MM.1S (cell line): ENCODE results near the gene MSL1.

Source experiments
- DNase-seq: peaks from one replicate; pipeline ENCODE4 v3.0.0-alpha.2; 2015
- H2AFZ ChIP-seq: fragments of 300-600 bp; sonication (generic); 2 replicates; pipeline ENCODE4 v1.6.0; 2016; ENCODE audit warnings: antibody characterized with exemption, low read length
- H3F3A ChIP-seq: fragments of 300-600 bp; sonication (generic); 2 replicates; pipeline ENCODE4 v1.6.1; 2016; ENCODE audit warnings: mild to moderate bottlenecking, antibody characterized with exemption, low read length, moderate library complexity, mixed read lengths; ENCODE audit not compliant: insufficient read depth
- H3K27ac ChIP-seq: fragments of 300-600 bp; sonication (generic); 2 replicates; pipeline ENCODE4 v1.5.1; 2016; ENCODE audit warnings: mild to moderate bottlenecking, low read length
- H3K27me3 ChIP-seq: fragments of 300-600 bp; sonication (generic); replicated peaks from 2 replicates; pipeline ENCODE4 v1.6.0; 2016; ENCODE audit warnings: low read length; ENCODE audit not compliant: insufficient read depth
- H3K36me3 ChIP-seq: fragments of 300-600 bp; sonication (generic); replicated peaks from 2 replicates; pipeline ENCODE4 v1.6.1; 2016; ENCODE audit warnings: mild to moderate bottlenecking, low read length, mixed read lengths; ENCODE audit not compliant: insufficient read depth
- H3K4me1 ChIP-seq: fragments of 300-600 bp; sonication (generic); 2 replicates; pipeline ENCODE4 v1.6.1; 2016; ENCODE audit warnings: low read length, mixed read lengths
- H3K4me2 ChIP-seq: fragments of 300-600 bp; sonication (generic); 2 replicates; pipeline ENCODE4 v1.6.0; 2016; ENCODE audit warnings: low read depth, low read length
- H3K4me3 ChIP-seq: fragments of 300-600 bp; sonication (generic); 2 replicates; pipeline ENCODE4 v1.5.1; 2016; ENCODE audit warnings: low read length, mixed read lengths
- H3K79me2 ChIP-seq: fragments of 300-600 bp; sonication (generic); 2 replicates; pipeline ENCODE4 v1.6.1; 2016; ENCODE audit warnings: mixed run types, low read length, mixed read lengths
- H3K9ac ChIP-seq: fragments of 300-600 bp; sonication (generic); 2 replicates; pipeline ENCODE4 v1.6.1; 2016; ENCODE audit warnings: low read length, mixed read lengths
- H3K9me2 ChIP-seq: fragments of 300-600 bp; sonication (generic); replicated peaks from 2 replicates; pipeline ENCODE4 v1.6.1; 2016; ENCODE audit warnings: mild to moderate bottlenecking, low read length, mixed read lengths; ENCODE audit not compliant: insufficient read depth
- H3K9me3 ChIP-seq: fragments of 300-600 bp; sonication (generic); replicated peaks from 2 replicates; pipeline ENCODE4 v1.6.1; 2016; ENCODE audit warnings: mild to moderate bottlenecking, low read length, mixed read lengths; ENCODE audit not compliant: insufficient read depth
- H4K20me1 ChIP-seq: fragments of 300-600 bp; sonication (generic); 2 replicates; pipeline ENCODE4 v1.6.1; 2016; ENCODE audit warnings: mild to moderate bottlenecking, low read length, moderate library complexity, mixed read lengths; ENCODE audit not compliant: insufficient read depth
- EZH2 ChIP-seq: fragments of 300-600 bp; sonication (generic); optimal IDR thresholded peaks from 2 replicates; pipeline ENCODE3; 2017; ENCODE audit warnings: low read depth, mild to moderate bottlenecking, antibody characterized with exemption, low read length, mixed read lengths
- EZH2phosphoT487 ChIP-seq: fragments of 300-600 bp; sonication (generic); IDR thresholded peaks from 2 replicates; pipeline ENCODE4 v1.6.1; 2018; ENCODE audit warnings: antibody characterized with exemption, low read length
- TF ChIP-seq, protein P1 (sequence below): fragments of 300-600 bp; sonication (generic); IDR thresholded peaks from 2 replicates; pipeline ENCODE4 v1.5.1; 2016; ENCODE audit warnings: antibody characterized with exemption, low read length, mixed read lengths

MSL1 gene

DNA sequence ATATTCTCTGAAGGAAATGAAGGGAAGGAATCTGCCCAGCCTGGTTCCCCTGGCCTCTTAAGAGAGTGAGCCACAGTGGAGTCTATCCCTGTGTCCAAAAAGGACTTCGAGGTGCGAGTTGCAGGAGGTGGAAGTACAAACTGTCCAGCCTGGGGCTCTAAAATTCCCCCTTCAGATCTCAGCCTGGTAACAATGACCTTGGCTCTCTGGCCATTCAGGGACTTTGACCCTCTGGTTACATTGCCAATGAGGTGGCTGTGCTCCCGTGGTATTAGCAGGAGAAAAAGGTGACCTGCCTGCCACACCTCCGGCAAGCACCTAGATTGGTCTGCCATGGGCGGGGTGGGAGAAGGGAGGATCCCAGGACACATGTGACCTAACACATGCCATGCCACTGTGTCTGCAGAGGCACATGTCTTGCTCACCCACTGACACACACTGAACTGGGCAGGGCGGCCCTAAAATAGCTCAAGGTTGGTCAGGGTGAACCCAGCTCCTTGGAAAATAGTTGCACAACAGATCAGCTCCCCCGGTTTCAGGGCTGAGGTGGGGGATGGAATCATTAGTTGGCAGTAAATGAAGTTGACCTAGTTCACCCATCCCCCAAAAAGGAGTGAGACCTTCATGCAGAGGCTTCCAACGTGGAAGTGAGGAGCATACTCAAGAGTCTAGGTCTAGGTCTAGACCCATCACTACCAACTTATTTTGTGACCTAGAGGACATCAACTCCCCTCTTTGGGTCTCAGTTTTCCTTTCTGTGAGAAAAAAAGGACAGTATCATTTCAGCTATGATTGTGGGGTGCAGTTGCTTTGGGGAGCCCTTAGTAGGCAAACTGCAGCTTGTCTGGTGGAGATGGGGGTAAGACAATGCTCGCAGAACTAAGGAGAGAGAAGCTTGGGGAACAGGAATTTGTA lies 23.6 kb upstream of the MSL1 start:
- Histone ChIP-seq H4K20me1 (no peaks in the 10 kb centered on the region), H3K4me3 (peak overlapping the region; percentile 35), H3K27ac (peak overlapping the region; percentile 78), H3K9me2 (no peaks in the 10 kb centered on the region), H3K4me2 (peak overlapping the region; percentile 86), H3K27me3 (no peaks in the 10 kb centered on the region), H3K4me1 (peaks cover 53% of the 10 kb centered on the region), H3K79me2 (peaks cover 39% of the 10 kb centered on the region), H3K9me3 (no peaks in the 10 kb centered on the region), H3F3A (peaks cover 53% of the 10 kb centered on the region), H3K9ac (peak overlapping the region; percentile 41), H3K36me3 (no peaks in the 10 kb centered on the region), H2AFZ (peak overlapping the region; percentile 5; the same call in 1 of the 2 replicates)
- DNase-seq: peak; percentile 38
- no peak for TF ChIP-seq EZH2
- TF ChIP-seq, protein P1, sequence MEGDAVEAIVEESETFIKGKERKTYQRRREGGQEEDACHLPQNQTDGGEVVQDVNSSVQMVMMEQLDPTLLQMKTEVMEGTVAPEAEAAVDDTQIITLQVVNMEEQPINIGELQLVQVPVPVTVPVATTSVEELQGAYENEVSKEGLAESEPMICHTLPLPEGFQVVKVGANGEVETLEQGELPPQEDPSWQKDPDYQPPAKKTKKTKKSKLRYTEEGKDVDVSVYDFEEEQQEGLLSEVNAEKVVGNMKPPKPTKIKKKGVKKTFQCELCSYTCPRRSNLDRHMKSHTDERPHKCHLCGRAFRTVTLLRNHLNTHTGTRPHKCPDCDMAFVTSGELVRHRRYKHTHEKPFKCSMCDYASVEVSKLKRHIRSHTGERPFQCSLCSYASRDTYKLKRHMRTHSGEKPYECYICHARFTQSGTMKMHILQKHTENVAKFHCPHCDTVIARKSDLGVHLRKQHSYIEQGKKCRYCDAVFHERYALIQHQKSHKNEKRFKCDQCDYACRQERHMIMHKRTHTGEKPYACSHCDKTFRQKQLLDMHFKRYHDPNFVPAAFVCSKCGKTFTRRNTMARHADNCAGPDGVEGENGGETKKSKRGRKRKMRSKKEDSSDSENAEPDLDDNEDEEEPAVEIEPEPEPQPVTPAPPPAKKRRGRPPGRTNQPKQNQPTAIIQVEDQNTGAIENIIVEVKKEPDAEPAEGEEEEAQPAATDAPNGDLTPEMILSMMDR: no peak
- TF ChIP-seq EZH2phosphoT487: no peak

DNA sequence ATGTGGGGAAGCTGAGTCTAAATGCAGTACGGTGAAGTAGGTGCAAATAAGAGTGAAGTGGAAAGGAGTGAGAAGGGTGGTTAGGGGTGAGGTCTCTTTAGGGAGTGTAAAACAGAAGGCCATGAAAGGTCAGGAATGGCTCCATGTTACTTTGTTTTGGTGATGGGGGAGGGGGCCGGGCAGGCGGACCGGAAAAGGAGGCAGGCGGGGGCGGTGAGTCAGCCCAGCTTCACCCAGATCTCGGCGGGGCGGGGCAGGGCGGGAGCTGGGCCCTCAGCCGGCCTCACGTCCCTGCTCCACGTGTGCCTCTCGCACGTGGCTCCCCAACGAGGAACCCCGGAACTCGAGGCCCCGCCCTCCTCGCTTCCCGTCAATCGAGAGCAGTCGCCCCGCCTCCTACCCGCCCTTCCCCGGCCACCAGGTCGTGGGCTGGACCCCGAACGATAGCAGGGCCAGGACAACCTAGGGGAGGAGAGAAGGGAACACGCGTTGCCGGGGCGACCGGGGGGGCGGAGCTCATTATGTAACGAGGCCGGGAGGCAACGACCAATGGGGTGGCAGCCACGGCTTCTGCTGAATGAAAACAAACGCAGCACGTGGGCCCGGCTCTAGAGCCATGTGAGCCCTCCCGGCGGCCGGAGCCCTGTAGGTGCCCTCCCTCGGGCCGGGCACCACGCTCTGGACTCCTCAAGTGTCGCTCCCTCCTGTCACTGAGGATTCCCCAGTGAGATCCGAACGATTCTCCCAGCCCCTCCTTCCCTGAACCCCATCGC lies 22.7 kb upstream of the MSL1 start:
- H3K4me3 ChIP-seq: peak overlapping the region; percentile 92
- H3K27ac ChIP-seq: peak overlapping the region; percentile 78
- peak overlapping the region; percentile 99 for H3K4me2 ChIP-seq
- no peaks in the 10 kb centered on the region for H3K9me2 ChIP-seq
- no peaks in the 10 kb centered on the region for H4K20me1 ChIP-seq
- TF ChIP-seq EZH2 (no peak), EZH2phosphoT487 (no peak)
- TF ChIP-seq, protein P1: no peak
- peak overlapping the region; percentile 81 for H3K9ac ChIP-seq
- no peaks in the 10 kb centered on the region for H3K9me3 ChIP-seq
- peak; percentile 99 for DNase-seq
- peaks cover 39% of the 10 kb centered on the region for H3K79me2 ChIP-seq
- H3K36me3 ChIP-seq: no peaks in the 10 kb centered on the region
- H3K27me3 ChIP-seq: no peaks in the 10 kb centered on the region
- H3K4me1 ChIP-seq: peaks cover 60% of the 10 kb centered on the region
- H2AFZ ChIP-seq: peak overlapping the region; percentile 5; the same call in 1 of the 2 replicates
- H3F3A ChIP-seq: peaks cover 61% of the 10 kb centered on the region

DNA sequence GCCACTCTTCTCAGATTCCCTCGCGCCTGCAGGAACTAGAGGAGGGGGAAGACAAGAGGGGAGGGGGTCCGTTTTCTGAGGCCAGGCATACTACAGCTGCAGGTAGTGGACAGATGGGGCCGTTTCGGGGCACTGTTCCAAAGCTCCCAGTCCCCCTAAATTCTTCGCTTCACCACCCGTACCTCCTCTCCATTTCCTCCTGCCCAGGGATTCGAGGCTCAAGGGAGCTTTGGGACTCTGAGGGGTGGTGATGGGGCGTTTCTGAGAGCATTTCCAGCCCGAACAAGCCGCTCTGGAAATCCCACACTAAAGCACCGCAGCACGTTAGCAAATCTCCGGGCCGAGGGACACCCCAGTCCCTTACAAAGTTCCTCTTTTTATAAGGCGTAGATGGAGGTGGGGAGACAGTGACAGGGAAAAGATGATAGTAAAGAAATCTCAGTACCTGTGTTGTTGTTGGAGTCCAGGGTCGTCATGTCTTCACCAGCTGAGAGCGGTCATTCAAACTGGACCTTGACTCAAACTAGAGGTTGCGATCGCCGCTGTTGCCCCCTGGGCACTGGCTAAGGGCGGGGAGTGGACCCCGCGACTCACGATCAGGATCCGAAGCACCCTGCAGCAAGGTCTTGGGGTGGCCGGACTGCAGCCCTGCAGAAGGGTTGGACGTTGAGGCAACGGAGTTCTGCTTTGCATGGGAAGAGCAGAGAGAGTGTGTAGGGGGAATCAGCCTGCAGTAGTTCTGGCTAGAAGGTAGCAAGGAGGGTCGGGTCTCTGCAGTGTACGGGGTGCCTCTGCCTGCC lies 22.0 kb upstream of the MSL1 start:
- Histone ChIP-seq H2AFZ (peak overlapping the region; percentile 67), H3K27ac (peak overlapping the region; percentile 78; the same call in 1 of the 2 replicates), H4K20me1 (no peaks in the 10 kb centered on the region), H3K9ac (peak overlapping the region; percentile 81), H3K27me3 (no peaks in the 10 kb centered on the region), H3K9me3 (no peaks in the 10 kb centered on the region), H3K36me3 (no peaks in the 10 kb centered on the region), H3K4me1 (peaks cover 68% of the 10 kb centered on the region), H3K4me2 (peak overlapping the region; percentile 99), H3F3A (peaks cover 69% of the 10 kb centered on the region), H3K9me2 (no peaks in the 10 kb centered on the region), H3K4me3 (peak overlapping the region; percentile 92), H3K79me2 (peaks cover 39% of the 10 kb centered on the region)
- no peak for TF ChIP-seq EZH2
- no peak for TF ChIP-seq EZH2phosphoT487
- TF ChIP-seq, protein P1: no peak
- peak; percentile 14 for DNase-seq
